Esophagus squamous epithelium (tissue), 5 donors: ENCODE measurements around the gene S100A10. TPM values are rescaled to one million over a fixed set of nuclear protein-coding genes. Genes with fewer than 3 reads are reported as not detected.

Source experiments
- DNase-seq: peaks from one replicate; lab custom pipeline; 2025; lab: John Stamatoyannopoulos, UW
- H3K27ac ChIP-seq, 4 donors: fragments of 200-600 bp; sonication (generic); one replicate each; pipeline ENCODE4 v1.5.1; 2016 to 2019; ENCODE audit warnings: mild to moderate bottlenecking in 1 of 4
- H3K27me3 ChIP-seq, 4 donors: fragments of 200-600 bp; sonication (generic); 1 replicate in 3 of 4; 2 replicates in 1 of 4; pipeline versions ENCODE4 v1.5.1 to v1.6.0; 2017 to 2021; ENCODE audit warnings: antibody characterized with exemption in 1 of 4
- H3K36me3 ChIP-seq, 3 donors: fragments of 200-600 bp; sonication (generic); one replicate each; pipeline ENCODE4 v1.5.1; 2016 to 2019
- H3K4me1 ChIP-seq, 3 donors: fragments of 200-600 bp; sonication (generic); one replicate each; pipeline ENCODE4 v1.5.1; 2017 to 2019
- H3K4me3 ChIP-seq, 4 donors: fragments of 200-600 bp; sonication (generic); 1 replicate in 3 of 4; 2 replicates in 1 of 4; pipeline ENCODE4 v1.5.1; 2016 to 2019; ENCODE audit warnings: mild to moderate bottlenecking in 2 of 4, moderate library complexity in 1 of 4
- H3K9me3 ChIP-seq, 3 donors: fragments of 200-600 bp; sonication (generic); one replicate each; pipeline ENCODE4 v1.5.1; 2016 to 2019
- POLR2A ChIP-seq, 4 donors: fragments of 450-650 bp; IDR thresholded peaks; one replicate each; pipeline ENCODE4 v1.6.1; 2017; ENCODE audit warnings: antibody characterized with exemption in 4 of 4, mild to moderate bottlenecking in 4 of 4, moderate library complexity in 3 of 4
- WGBS, 2 donors: methylation state at CpG; one replicate each; pipeline ENCODE4 v1.1.5; 2018; 5-methylcytosine and 5-hydroxymethylcytosine counted together
- intact Hi-C: fragments of 100-400 bp; cut with DNase I; formaldehyde crosslinking; loops from one replicate; pipeline ENCODE4 v1.15.0; 2022
- total RNA-seq, 4 donors: library from RNA; depleted of rRNA; stranded (reverse); fragments of >200 nt; gene quantifications; one replicate each; pipeline ENCODE4 v1.1.0, GENCODE V29; 2016
- TF ChIP-seq, protein P1 (sequence below), 6 experiments: fragments of 450-650 bp in 4 of 6; fragments of 200-600 bp in 2 of 6; sonication (generic) in 2 of 6; IDR thresholded peaks; one replicate each; pipeline ENCODE4 v1.5.1; 2016 to 2019; ENCODE audit warnings: antibody characterized with exemption in 6 of 6, mild to moderate bottlenecking in 4 of 6, moderate library complexity in 4 of 6
- donor health status: DM: yes; HTN: yes; CAD: no.

Gene S100A10
- total RNA-seq, 4 donors from 2014 or later = 301 to 611 (median 447) TPM

DNA sequence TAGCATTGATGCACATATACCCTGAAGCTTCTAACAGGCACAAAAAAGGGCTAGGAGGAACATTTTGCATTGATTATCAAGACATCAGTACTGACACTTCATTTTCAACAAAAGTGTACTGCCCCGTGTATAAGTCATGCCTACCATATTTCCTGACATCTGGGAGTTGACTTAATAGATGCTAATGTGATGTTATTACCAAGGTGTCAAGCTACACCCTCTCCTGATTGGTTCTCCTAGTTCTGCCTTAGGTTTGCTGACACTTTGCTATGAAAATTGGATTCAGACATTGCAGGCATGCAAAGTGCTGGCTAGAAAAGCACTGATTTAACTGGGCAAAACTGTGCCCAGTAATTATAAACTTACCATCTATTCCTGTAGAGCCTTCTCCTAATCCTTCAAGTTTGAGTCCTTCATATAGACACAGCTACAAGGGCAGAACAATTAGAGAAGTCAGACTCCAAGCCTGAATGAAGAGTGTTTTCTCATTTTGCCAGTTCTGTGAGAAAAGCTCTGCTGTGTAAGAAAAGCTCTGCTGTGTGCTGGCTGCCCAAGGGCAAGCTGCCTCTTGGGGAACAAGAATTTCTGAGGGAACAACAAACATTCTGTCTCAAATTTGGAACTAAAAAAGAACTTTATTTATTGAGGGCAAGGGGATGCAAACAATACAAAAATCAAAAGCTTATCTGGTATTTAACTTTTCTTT is 11.2 kb downstream of the S100A10 start:
- intact Hi-C loops = no loop called here
- 54 to 55% methylated on average over 1 of the region's 1 CpG for WGBS, 2 donors

GRCh38 chr1:151981178-151981525 is 12.5 kb downstream of the S100A10 start:
- intact Hi-C loops = no loop called here
- H3K4me3 ChIP-seq = no peak overlapping the region
- peak overlapping the region in 3 of 4 donors; percentile 21 to 43 (median 21) for H3K27ac ChIP-seq
- 82% methylated on average over 5 of the region's 5 CpGs for WGBS, 2 donors
- TF ChIP-seq POLR2A (IDR thresholded peaks at IDR 0.05) = no peak
- TF ChIP-seq, protein P1, sequence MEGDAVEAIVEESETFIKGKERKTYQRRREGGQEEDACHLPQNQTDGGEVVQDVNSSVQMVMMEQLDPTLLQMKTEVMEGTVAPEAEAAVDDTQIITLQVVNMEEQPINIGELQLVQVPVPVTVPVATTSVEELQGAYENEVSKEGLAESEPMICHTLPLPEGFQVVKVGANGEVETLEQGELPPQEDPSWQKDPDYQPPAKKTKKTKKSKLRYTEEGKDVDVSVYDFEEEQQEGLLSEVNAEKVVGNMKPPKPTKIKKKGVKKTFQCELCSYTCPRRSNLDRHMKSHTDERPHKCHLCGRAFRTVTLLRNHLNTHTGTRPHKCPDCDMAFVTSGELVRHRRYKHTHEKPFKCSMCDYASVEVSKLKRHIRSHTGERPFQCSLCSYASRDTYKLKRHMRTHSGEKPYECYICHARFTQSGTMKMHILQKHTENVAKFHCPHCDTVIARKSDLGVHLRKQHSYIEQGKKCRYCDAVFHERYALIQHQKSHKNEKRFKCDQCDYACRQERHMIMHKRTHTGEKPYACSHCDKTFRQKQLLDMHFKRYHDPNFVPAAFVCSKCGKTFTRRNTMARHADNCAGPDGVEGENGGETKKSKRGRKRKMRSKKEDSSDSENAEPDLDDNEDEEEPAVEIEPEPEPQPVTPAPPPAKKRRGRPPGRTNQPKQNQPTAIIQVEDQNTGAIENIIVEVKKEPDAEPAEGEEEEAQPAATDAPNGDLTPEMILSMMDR (IDR thresholded peaks at IDR 0.05) = no peak
- H3K9me3 ChIP-seq = no peaks in the 10 kb centered on the region
- H3K27me3 ChIP-seq = no peaks in the 10 kb centered on the region
- DNase-seq = no peak
- peaks cover 22 to 59% (median 47%) of the 10 kb centered on the region in 3 donors for H3K36me3 ChIP-seq
- peaks cover 19 to 71% (median 25%) of the 10 kb centered on the region in 3 donors for H3K4me1 ChIP-seq

More for the DNA sequence above, 11.2 kb downstream of the S100A10 start:
- H3K4me1 ChIP-seq = peaks cover 23 to 70% (median 24%) of the 10 kb centered on the region in 3 donors
- H3K4me3 ChIP-seq = no peak overlapping the region
- H3K27ac ChIP-seq = no peak overlapping the region
- H3K36me3 ChIP-seq = peaks cover 22 to 69% (median 47%) of the 10 kb centered on the region in 3 donors
- H3K27me3 ChIP-seq = no peaks in the 10 kb centered on the region
- no peaks in the 10 kb centered on the region for H3K9me3 ChIP-seq
- TF ChIP-seq, protein P1 (IDR thresholded peaks at IDR 0.05) = no peak
- TF ChIP-seq POLR2A (IDR thresholded peaks at IDR 0.05) = no peak
- DNase-seq = no peak

DNA sequence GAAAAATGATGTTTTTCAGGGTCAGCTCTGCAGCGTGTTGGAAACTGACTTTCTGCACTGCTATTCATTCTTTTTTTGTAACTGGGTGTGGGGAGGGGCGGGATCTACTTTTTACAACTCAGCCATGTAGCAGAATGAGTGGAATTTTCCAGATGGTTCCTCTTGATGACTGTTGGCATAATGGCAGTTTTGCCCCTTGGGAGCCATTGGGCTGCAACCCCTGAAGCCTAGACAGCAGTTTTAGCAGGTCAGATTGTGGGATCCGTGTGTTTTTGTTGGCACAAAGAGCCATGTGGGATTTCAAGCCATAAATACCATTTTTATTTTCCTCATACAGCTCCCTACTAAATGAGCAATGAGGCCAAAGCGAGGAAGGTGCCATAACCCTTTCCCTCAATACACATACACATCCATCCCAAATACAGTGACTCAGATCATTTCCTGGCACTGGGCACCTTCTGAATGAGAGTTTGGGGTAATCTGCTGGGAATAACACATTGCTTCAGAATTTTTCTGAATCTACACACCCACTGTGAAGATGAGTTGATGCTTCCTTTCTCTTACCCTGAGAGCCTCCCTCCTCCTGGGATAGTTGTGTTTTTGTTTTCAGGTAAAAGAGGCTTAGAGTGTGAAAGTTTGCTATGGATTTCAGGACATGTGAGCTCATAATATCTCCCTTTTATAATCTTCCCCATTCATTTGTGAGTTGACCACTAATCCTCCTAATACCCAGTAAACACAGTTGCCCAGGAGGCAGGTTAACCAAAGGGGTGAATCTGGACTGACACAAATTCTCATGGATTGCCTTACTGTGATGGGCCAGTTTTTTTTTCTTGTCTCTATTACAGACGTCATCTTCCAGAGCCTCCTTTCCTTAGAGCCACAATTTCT is 13.1 kb downstream of the S100A10 start:
- peaks cover 19 to 70% (median 25%) of the 10 kb centered on the region in 3 donors for H3K4me1 ChIP-seq

GRCh38 chr1:151978922-151979321 is 14.7 kb downstream of the S100A10 start:
- peaks cover 12 to 60% (median 25%) of the 10 kb centered on the region in 3 donors for H3K4me1 ChIP-seq
- no peak overlapping the region for H3K27ac ChIP-seq
- DNase-seq = no peak
- no peak for TF ChIP-seq POLR2A (IDR thresholded peaks at IDR 0.05)
- TF ChIP-seq, protein P1 (IDR thresholded peaks at IDR 0.05) = no peak
- 62 to 71% methylated on average over 5 of the region's 5 CpGs for WGBS, 2 donors
- no peak overlapping the region for H3K4me3 ChIP-seq
- intact Hi-C loops = no loop called here
- no peaks in the 10 kb centered on the region for H3K9me3 ChIP-seq
- H3K27me3 ChIP-seq = no peaks in the 10 kb centered on the region
- peaks cover 4 to 36% (median 28%) of the 10 kb centered on the region in 3 donors for H3K36me3 ChIP-seq

More for the DNA sequence above, 13.1 kb downstream of the S100A10 start:
- Histone ChIP-seq H3K4me3 (no peak overlapping the region), H3K27ac (peak overlapping the region in 3 of 4 donors; percentile 11 to 43 (median 21)), H3K36me3 (peaks cover 19 to 53% (median 45%) of the 10 kb centered on the region in 3 donors), H3K9me3 (no peaks in the 10 kb centered on the region), H3K27me3 (no peaks in the 10 kb centered on the region)
- WGBS, 2 donors = 58 to 60% methylated on average over 5 of the region's 5 CpGs
- no peak for TF ChIP-seq POLR2A (IDR thresholded peaks at IDR 0.05)
- TF ChIP-seq, protein P1 (IDR thresholded peaks at IDR 0.05) = no peak
- DNase-seq = no peak
- intact Hi-C loops = no loop called here
